HEK293T (cell line): ENCODE results near the gene PPP2R3C.
"Not testable (repeated sequence)": the region's sequence is repeated elsewhere in the genome, so short reads cannot be mapped to it uniquely, and the experiment has no call there.

Experiments used
- CTCF ChIA-PET: fragments of 350-600 bp; formaldehyde crosslinking; extraction: SDS; loops from one replicate; lab custom pipeline; 2021; ENCODE audit warnings: antibody characterized with exemption, inconsistent platforms; lab: Yijun Ruan, JAX
- POLR2A ChIA-PET: fragments of 350-600 bp; formaldehyde crosslinking; extraction: SDS; loops from one replicate; lab custom pipeline; 2020; ENCODE audit warnings: antibody characterized with exemption, inconsistent platforms; lab: Yijun Ruan, JAX
- DNase-seq: peaks from one replicate; pipeline ENCODE4 v3.0.0; 2012; ENCODE audit warnings: mixed read lengths; ENCODE audit errors: extremely low spot score
- ARNT ChIP-seq: fragments of 450-650 bp; IDR thresholded peaks from 2 replicates; pipeline ENCODE4 v1.6.1; 2017; ENCODE audit warnings: mild to moderate bottlenecking
- BHLHE40 ChIP-seq: fragments of 450-650 bp; IDR thresholded peaks from 2 replicates; pipeline ENCODE4 v1.6.1; 2016; ENCODE audit warnings: mild to moderate bottlenecking, moderate library complexity, borderline replicate concordance
- CTBP1 ChIP-seq: fragments of 450-650 bp; IDR thresholded peaks from 2 replicates; pipeline ENCODE4 v1.6.1; 2016; ENCODE audit warnings: borderline replicate concordance
- ELF4 ChIP-seq: fragments of 450-650 bp; IDR thresholded peaks from 2 replicates; pipeline ENCODE4 v1.6.1; 2017; ENCODE audit warnings: antibody characterized with exemption
- FOXA1 ChIP-seq: fragments of 450-650 bp; IDR thresholded peaks from 2 replicates; pipeline ENCODE4 v1.6.1; 2016; ENCODE audit warnings: mild to moderate bottlenecking
- FOXK2 ChIP-seq: fragments of 450-650 bp; IDR thresholded peaks from 2 replicates; pipeline ENCODE4 v1.6.1; 2016; ENCODE audit warnings: mild to moderate bottlenecking
- FOXM1 ChIP-seq: fragments of 450-650 bp; IDR thresholded peaks from 2 replicates; pipeline ENCODE4 v1.6.1; 2017; ENCODE audit warnings: mild to moderate bottlenecking, borderline replicate concordance
- HDGF ChIP-seq: fragments of 450-650 bp; IDR thresholded peaks from 2 replicates; pipeline ENCODE4 v1.6.1; 2017; ENCODE audit warnings: antibody characterized with exemption, borderline replicate concordance
- L3MBTL2 ChIP-seq: fragments of 450-650 bp; conservative IDR thresholded peaks from 2 replicates; pipeline ENCODE4 v1.6.1; 2016; ENCODE audit warnings: mild to moderate bottlenecking
- LEF1 ChIP-seq: fragments of 450-650 bp; IDR thresholded peaks from 2 replicates; pipeline ENCODE4 v1.6.1; 2017; ENCODE audit warnings: mild to moderate bottlenecking, borderline replicate concordance
- NFRKB ChIP-seq: fragments of 450-650 bp; IDR thresholded peaks from 2 replicates; pipeline ENCODE4 v1.6.1; 2016; ENCODE audit warnings: mild to moderate bottlenecking, moderate library complexity
- PKNOX1 ChIP-seq: fragments of 450-650 bp; IDR thresholded peaks from 2 replicates; pipeline ENCODE4 v1.6.1; 2016
- SP1 ChIP-seq: fragments of 450-650 bp; IDR thresholded peaks from 2 replicates; pipeline ENCODE4 v1.6.1; 2017
- SUZ12 ChIP-seq: fragments of 450-650 bp; IDR thresholded peaks from 2 replicates; pipeline ENCODE4 v1.6.1; 2016; ENCODE audit warnings: mild to moderate bottlenecking
- TARDBP ChIP-seq: fragments of 450-650 bp; IDR thresholded peaks from 2 replicates; pipeline ENCODE4 v1.6.1; 2016
- ZNF384 ChIP-seq: fragments of 450-650 bp; IDR thresholded peaks from 2 replicates; pipeline ENCODE4 v1.6.1; 2016

The PPP2R3C gene

GRCh38 chr14:35079742-35080141, 42.0 kb downstream of the PPP2R3C start:
- ChIA-PET CTCF (no interaction called here), POLR2A (no interaction called here)
- DNase-seq: no peak
- TF ChIP-seq NFRKB: no peak
- TF ChIP-seq LEF1: no peak
- no peak for TF ChIP-seq PKNOX1
- no peak for TF ChIP-seq FOXK2
- TF ChIP-seq L3MBTL2: no peak
- TF ChIP-seq BHLHE40: no peak
- no peak for TF ChIP-seq SUZ12
- no peak for TF ChIP-seq CTBP1
- TF ChIP-seq ARNT: no peak
- TF ChIP-seq ZNF384: no peak
- TF ChIP-seq TARDBP: no peak
- TF ChIP-seq FOXM1: no peak
- no peak for TF ChIP-seq ELF4
- TF ChIP-seq SP1: no peak
- no peak for TF ChIP-seq HDGF
- TF ChIP-seq FOXA1: no peak

- TF ChIP-seq L3MBTL2 (no peak), HDGF (no peak), ZNF384 (no peak), FOXA1 (no peak), ARNT (no peak), ELF4 (no peak)
- ChIA-PET CTCF (no interaction called here), POLR2A (interaction anchor here (1.4 kb wide), 1 partner anchor 32 kb away, joined by 3 read pairs; the partner anchor contains the start of gene FAM177A1)
- DNase-seq: no peak
Observed at GRCh38 chr14:35078082-35078481, 43.7 kb downstream of the PPP2R3C start.

GRCh38 chr14:35073486-35073885, 48.3 kb downstream of the PPP2R3C start:
- TF ChIP-seq FOXK2 (no peak), TARDBP (no peak), SP1 (no peak)
- ChIA-PET POLR2A (no interaction called here), CTCF (no interaction called here)
- no peak for DNase-seq

- TF ChIP-seq PKNOX1: no peak
- TF ChIP-seq HDGF: no peak
- TF ChIP-seq LEF1: no peak
- TF ChIP-seq SP1: no peak
- TF ChIP-seq FOXA1: no peak
- no peak for TF ChIP-seq CTBP1
- no peak for TF ChIP-seq TARDBP
- no peak for TF ChIP-seq L3MBTL2
- no peak for TF ChIP-seq ELF4
- no peak for TF ChIP-seq ZNF384
- TF ChIP-seq ARNT: no peak
- no peak for TF ChIP-seq BHLHE40
- no peak for TF ChIP-seq FOXM1
- no peak for TF ChIP-seq NFRKB
- TF ChIP-seq FOXK2: no peak
- TF ChIP-seq SUZ12: no peak
- ChIA-PET CTCF (no interaction called here), POLR2A (no interaction called here)
- no peak for DNase-seq
Observed at GRCh38 chr14:35072226-35072625, 49.6 kb downstream of the PPP2R3C start.

- TF ChIP-seq ARNT (no peak), HDGF (no peak), FOXK2 (no peak), L3MBTL2 (no peak), LEF1 (no peak), BHLHE40 (no peak), TARDBP (no peak), CTBP1 (no peak), ZNF384 (no peak), PKNOX1 (no peak), SUZ12 (no peak), SP1 (no peak)
- CTCF ChIA-PET: interaction anchor here (0.8 kb wide), 1 partner anchor 55 kb away, joined by 3 read pairs; no protein-coding TSS in a partner anchor
- POLR2A ChIA-PET: interaction anchor here (1.1 kb wide), 1 partner anchor 21 kb away, joined by 3 read pairs; no protein-coding TSS in a partner anchor
- DNase-seq: no peak
Observed at GRCh38 chr14:35068238-35069012, 53.4 kb downstream of the PPP2R3C start.

- DNase-seq, CTCF ChIA-PET, POLR2A ChIA-PET: not testable (repeated sequence)
Observed at GRCh38 chr14:35065731-35066130, 56.1 kb downstream of the PPP2R3C start.

- CTCF ChIA-PET, DNase-seq: not testable (repeated sequence)
- POLR2A ChIA-PET: interaction anchor here (2.3 kb wide), 1 partner anchor 15 kb away, joined by 7 read pairs; the partner anchor contains the start of gene FAM177A1
Observed at GRCh38 chr14:35061113-35061791, 60.5 kb downstream of the PPP2R3C start.
